HL-60 (cell line): ENCODE results near the gene WDHD1.
"Not testable (repeated sequence)": the region's sequence is repeated elsewhere in the genome, so short reads cannot be mapped to it uniquely, and the experiment has no call there.

Source experiments
- DNase-seq, 2 experiments: peaks; one replicate each; pipeline ENCODE4 v3.0.0-alpha.2; 2010 to 2020; ENCODE audit warnings: low read depth in 1 of 2, low spot score in 1 of 2
- H3K27ac ChIP-seq: fragments of 250-450 bp; sonication (Bioruptor Pico); replicated peaks from 2 replicates; pipeline ENCODE4 v1.5.1; 2020; ENCODE audit warnings: mild to moderate bottlenecking, moderate library complexity
- H3K27me3 ChIP-seq: fragments of 250-450 bp; sonication (Bioruptor Pico); 2 replicates; pipeline ENCODE4 v1.5.1; 2021; ENCODE audit warnings: mild to moderate bottlenecking, moderate library complexity; ENCODE audit not compliant: insufficient read depth, poor library complexity, severe bottlenecking
- H3K4me3 ChIP-seq: replicated peaks from 2 replicates; pipeline ENCODE4 v1.5.1; 2011; ENCODE audit warnings: mild to moderate bottlenecking, control low read depth, low read length; ENCODE audit not compliant: insufficient read depth
- CTCF ChIP-seq: IDR thresholded peaks from one replicate; pipeline ENCODE4 v1.5.1; 2011; ENCODE audit warnings: low read length, control low read depth, inconsistent platforms; ENCODE audit not compliant: insufficient read depth
- GABPA ChIP-seq: IDR thresholded peaks from 2 replicates; pipeline ENCODE4 v1.6.1; 2012; ENCODE audit warnings: low read depth
- POLR2AphosphoS5 ChIP-seq: IDR thresholded peaks from 2 replicates; pipeline ENCODE4 v1.6.1; 2012; ENCODE audit warnings: low read depth
- REST ChIP-seq: IDR thresholded peaks from 2 replicates; pipeline ENCODE4 v1.6.1; 2012; ENCODE audit warnings: low read depth; ENCODE audit not compliant: insufficient replicate concordance
- SPI1 ChIP-seq: IDR thresholded peaks from 2 replicates; pipeline ENCODE4 v1.6.1; 2012; ENCODE audit warnings: low read depth, mild to moderate bottlenecking, borderline replicate concordance

The WDHD1 gene

GRCh38 chr14:55037995-55038394 lies 11.1 kb upstream of the WDHD1 start:
- H3K27me3 ChIP-seq, H3K27ac ChIP-seq, DNase-seq, H3K4me3 ChIP-seq: not testable (repeated sequence)

DNA sequence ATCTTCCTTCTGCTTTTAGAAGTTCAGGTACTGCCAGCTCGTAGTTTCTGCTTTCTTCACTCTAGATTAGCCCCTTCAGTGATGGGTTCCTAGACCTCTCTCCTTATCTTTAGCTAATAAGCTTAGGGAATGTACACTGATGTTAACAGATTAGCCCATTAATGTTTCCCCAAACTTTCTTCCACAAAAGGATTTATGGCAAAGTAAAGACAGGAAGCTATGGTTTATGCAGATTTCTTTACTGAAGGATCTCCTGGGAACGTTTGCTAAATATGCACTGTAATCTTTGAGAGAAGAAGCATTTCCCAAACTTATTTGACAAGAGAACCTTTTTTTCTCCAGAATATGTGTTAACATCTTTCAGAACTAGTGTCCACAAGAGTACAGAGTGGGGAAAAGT lies 4.3 kb upstream of the WDHD1 start:
- Histone ChIP-seq H3K27ac (no peak overlapping the region), H3K4me3 (no peak overlapping the region), H3K27me3 (no peaks in the 10 kb centered on the region)
- no peak for DNase-seq
- TF ChIP-seq REST (no peak), SPI1 (no peak), POLR2AphosphoS5 (no peak), CTCF (no peak), GABPA (no peak)

- TF ChIP-seq GABPA, result no peak
- TF ChIP-seq SPI1, result no peak
- no peak for TF ChIP-seq CTCF
- no peak for TF ChIP-seq POLR2AphosphoS5
- TF ChIP-seq REST, result no peak
- no peak for DNase-seq
- Histone ChIP-seq H3K4me3 (peak overlapping the region; percentile 66), H3K27ac (peak overlapping the region; percentile 82; the same call in 1 of the 2 replicates), H3K27me3 (no peaks in the 10 kb centered on the region)
These were observed 1.6 kb upstream of the WDHD1 start for GRCh38 chr14:55028476-55028875.

DNA sequence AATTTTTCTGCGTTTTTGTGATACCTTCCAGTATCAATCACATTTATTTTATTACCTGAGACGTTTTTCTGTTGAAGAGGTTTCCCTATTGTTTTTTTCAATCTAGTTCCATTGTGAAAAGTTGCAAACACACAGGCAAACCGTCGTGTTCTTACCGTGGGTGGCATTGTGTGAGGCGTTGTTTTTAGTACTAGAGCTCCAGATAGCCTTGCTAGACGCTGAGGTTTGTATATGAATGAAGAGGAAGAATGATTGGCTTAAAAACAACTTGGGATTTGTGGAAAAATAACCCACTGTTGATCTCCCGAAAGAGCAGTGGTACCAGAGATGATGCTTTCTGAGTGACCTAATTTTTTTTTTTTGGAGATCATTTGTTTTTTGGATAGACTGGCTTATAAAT lies 1.2 kb upstream of the WDHD1 start:
- Histone ChIP-seq H3K4me3 (peak overlapping the region; percentile 66), H3K27ac (peak overlapping the region; percentile 82), H3K27me3 (no peaks in the 10 kb centered on the region)
- no peak for DNase-seq
- TF ChIP-seq GABPA, result no peak
- TF ChIP-seq POLR2AphosphoS5, result no peak
- no peak for TF ChIP-seq REST
- TF ChIP-seq CTCF, result no peak
- no peak for TF ChIP-seq SPI1
